ENCODE results near the gene PTRH2. TPM values are rescaled to one million over a fixed set of nuclear protein-coding genes. Genes with fewer than 3 reads are reported as not detected.

Gene PTRH2
- total and polyA plus RNA-seq, 2 donors (not counting 3 experiments of a cell fraction or from before 2014, with no cell fraction given), result 40.1 to 46.7 TPM

GRCh38 chr17:59716427-59716826, 9.2 kb upstream of the PTRH2 start:
- POLR2A ChIA-PET, result no interaction called here
- Histone ChIP-seq H3K4me1 (ENCODE audit: control insufficient read depth, extremely low read depth, insufficient read depth, low read length) (no peaks in the 10 kb centered on the region), H3K27me3 (ENCODE audit: control insufficient read depth in 2 of 2, insufficient read depth in 2 of 2, low read length in 2 of 2) (no peaks in the 10 kb centered on the region), H3K36me3 (ENCODE audit: control insufficient read depth in 2 of 2, extremely low read depth in 1 of 2, insufficient read depth in 2 of 2, low read length in 2 of 2) (no peaks in the 10 kb centered on the region), H3K9ac (replicated peaks; ENCODE audit: extremely low read depth, insufficient read depth, low read length) (no peak overlapping the region), H3K79me2 (ENCODE audit: control insufficient read depth, insufficient read depth, low read length) (peaks cover 83% of the 10 kb centered on the region), H3K4me2 (ENCODE audit: insufficient read depth, low read length) (no peak overlapping the region), H3K27ac (ENCODE audit: insufficient read depth, low read depth, low read length) (no peak overlapping the region), H3K4me3 (replicated peaks in 1 of 3; ENCODE audit: insufficient read depth in 1 of 3, low read depth in 1 of 3, low read length in 3 of 3) (no peak overlapping the region), H2AFZ (ENCODE audit: low read depth, low read length) (no peak overlapping the region), H3K9me1 (replicated peaks; ENCODE audit: control insufficient read depth, extremely low read depth, insufficient read depth, low read length) (no peaks in the 10 kb centered on the region), H4K20me1 (replicated peaks; ENCODE audit: control insufficient read depth, extremely low read depth, insufficient read depth, low read length) (peaks cover 6% of the 10 kb centered on the region), H3K9me3 (replicated peaks; ENCODE audit: control insufficient read depth, insufficient read depth, low read length) (no peaks in the 10 kb centered on the region)
- DNase-seq (ENCODE audit: low read depth, low spot score), result no peak
- intact Hi-C loops (cut with micrococcal nuclease) (no loop called here), dilution Hi-C loops (cut with MboI; ENCODE audit: extremely low pct_ligation_motif_present, low sequenced_read_pairs) (no loop called here)
- no peak for TF ChIP-seq FOS (IDR thresholded peaks at IDR 0.05; ENCODE audit: borderline replicate concordance, insufficient read depth, low read length)
- no peak for TF ChIP-seq EZH2 (IDR thresholded peaks at IDR 0.05; ENCODE audit: borderline replicate concordance, low read depth, low read length, severe bottlenecking)
- no peak for TF ChIP-seq POLR2A (IDR thresholded peaks at IDR 0.05; ENCODE audit: low read depth, low read length)
- TF ChIP-seq MYC (IDR thresholded peaks at IDR 0.05; ENCODE audit: low read depth, low read length), result no peak
- TF ChIP-seq, protein P1, sequence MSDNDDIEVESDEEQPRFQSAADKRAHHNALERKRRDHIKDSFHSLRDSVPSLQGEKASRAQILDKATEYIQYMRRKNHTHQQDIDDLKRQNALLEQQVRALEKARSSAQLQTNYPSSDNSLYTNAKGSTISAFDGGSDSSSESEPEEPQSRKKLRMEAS (IDR thresholded peaks at IDR 0.05; ENCODE audit: insufficient read depth, insufficient read length), result no peak
- TF ChIP-seq, protein P2, sequence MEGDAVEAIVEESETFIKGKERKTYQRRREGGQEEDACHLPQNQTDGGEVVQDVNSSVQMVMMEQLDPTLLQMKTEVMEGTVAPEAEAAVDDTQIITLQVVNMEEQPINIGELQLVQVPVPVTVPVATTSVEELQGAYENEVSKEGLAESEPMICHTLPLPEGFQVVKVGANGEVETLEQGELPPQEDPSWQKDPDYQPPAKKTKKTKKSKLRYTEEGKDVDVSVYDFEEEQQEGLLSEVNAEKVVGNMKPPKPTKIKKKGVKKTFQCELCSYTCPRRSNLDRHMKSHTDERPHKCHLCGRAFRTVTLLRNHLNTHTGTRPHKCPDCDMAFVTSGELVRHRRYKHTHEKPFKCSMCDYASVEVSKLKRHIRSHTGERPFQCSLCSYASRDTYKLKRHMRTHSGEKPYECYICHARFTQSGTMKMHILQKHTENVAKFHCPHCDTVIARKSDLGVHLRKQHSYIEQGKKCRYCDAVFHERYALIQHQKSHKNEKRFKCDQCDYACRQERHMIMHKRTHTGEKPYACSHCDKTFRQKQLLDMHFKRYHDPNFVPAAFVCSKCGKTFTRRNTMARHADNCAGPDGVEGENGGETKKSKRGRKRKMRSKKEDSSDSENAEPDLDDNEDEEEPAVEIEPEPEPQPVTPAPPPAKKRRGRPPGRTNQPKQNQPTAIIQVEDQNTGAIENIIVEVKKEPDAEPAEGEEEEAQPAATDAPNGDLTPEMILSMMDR (IDR thresholded peaks at IDR 0.05; ENCODE audit: extremely low read depth in 1 of 2, insufficient read depth in 1 of 2, low read depth in 1 of 2, low read length in 2 of 2), result no peak
- TF ChIP-seq POLR2AphosphoS5 (IDR thresholded peaks at IDR 0.05; ENCODE audit: insufficient read depth, low read depth, low read length), result no peak
- no peak for TF ChIP-seq JUN (IDR thresholded peaks at IDR 0.05; ENCODE audit: borderline replicate concordance, insufficient read depth, insufficient read length, low read depth)
- FAIRE-seq, result no peak
- CTCF ChIA-PET, result interaction anchor here (0.7 kb wide), 1 partner anchor 46 kb away, joined by 3 read pairs; no protein-coding TSS in a partner anchor
- BruUV-seq (replicated peaks), result no TSS peak

All from endothelial cell of umbilical vein (primary cell).